ENCODE measurements around the gene F2R.
"Not testable (repeated sequence)": the region's sequence is repeated elsewhere in the genome, so short reads cannot be mapped to it uniquely, and the experiment has no call there.

F2R gene

GRCh38 chr5:76737846-76738245 lies 21.9 kb downstream of the F2R start:
- Histone ChIP-seq H3K4me1 (ENCODE audit: control insufficient read depth, insufficient read depth, low read length) (no peaks in the 10 kb centered on the region; the same call in 1 of the 2 replicates), H3K27me3 (ENCODE audit: control insufficient read depth, insufficient read depth, low read length) (no peaks in the 10 kb centered on the region), H3K9me3 (ENCODE audit: control insufficient read depth, insufficient read depth, low read depth, low read length) (no peaks in the 10 kb centered on the region), H3K9ac (ENCODE audit: low read length) (no peak overlapping the region), H3K27ac (ENCODE audit: low read depth, low read length) (no peak overlapping the region), H3K36me3 (ENCODE audit: control insufficient read depth, insufficient read depth, low read length) (peaks cover 16% of the 10 kb centered on the region), H3K4me3 (ENCODE audit: low read depth, low read length) (no peak overlapping the region)

- not testable (repeated sequence) for H3K27me3 ChIP-seq (ENCODE audit: control insufficient read depth, insufficient read depth, low read length); H3K36me3 ChIP-seq (ENCODE audit: control insufficient read depth, insufficient read depth, low read length); H3K27ac ChIP-seq (ENCODE audit: low read depth, low read length); H3K4me3 ChIP-seq (ENCODE audit: low read depth, low read length); H3K9me3 ChIP-seq (ENCODE audit: control insufficient read depth, insufficient read depth, low read depth, low read length); H3K9ac ChIP-seq (ENCODE audit: low read length); H3K4me1 ChIP-seq (ENCODE audit: control insufficient read depth, insufficient read depth, low read length)
Measured at GRCh38 chr5:76741506-76741905, 25.6 kb downstream of the F2R start.

DNA sequence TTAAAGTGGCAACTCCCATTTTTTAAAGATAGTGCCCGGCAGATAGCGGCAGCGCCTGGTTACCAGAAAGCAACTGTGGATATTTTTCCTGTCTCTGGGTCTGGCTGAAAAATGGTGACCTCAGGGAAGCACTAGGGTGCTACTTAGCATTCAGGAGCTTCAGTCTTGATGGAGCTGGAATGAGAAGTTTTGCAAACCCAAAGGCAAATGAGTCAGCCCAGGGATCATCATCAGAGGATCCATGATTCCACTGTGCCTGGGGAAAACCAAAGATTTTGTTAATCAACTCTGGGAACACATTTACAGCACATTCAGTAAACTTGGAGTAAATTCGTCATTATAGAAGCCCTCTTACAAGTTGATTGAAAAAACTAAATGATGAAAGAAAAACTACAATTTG lies 26.7 kb downstream of the F2R start:
- Histone ChIP-seq H3K9me3 (ENCODE audit: control insufficient read depth, insufficient read depth, low read depth, low read length) (no peaks in the 10 kb centered on the region), H3K27me3 (ENCODE audit: control insufficient read depth, insufficient read depth, low read length) (no peaks in the 10 kb centered on the region), H3K36me3 (ENCODE audit: control insufficient read depth, insufficient read depth, low read length) (no peaks in the 10 kb centered on the region), H3K4me3 (ENCODE audit: low read depth, low read length) (no peak overlapping the region), H3K9ac (ENCODE audit: low read length) (no peak overlapping the region), H3K4me1 (ENCODE audit: control insufficient read depth, insufficient read depth, low read length) (no peaks in the 10 kb centered on the region; the same call in none of the 2 replicates), H3K27ac (ENCODE audit: low read depth, low read length) (no peak overlapping the region)

DNA sequence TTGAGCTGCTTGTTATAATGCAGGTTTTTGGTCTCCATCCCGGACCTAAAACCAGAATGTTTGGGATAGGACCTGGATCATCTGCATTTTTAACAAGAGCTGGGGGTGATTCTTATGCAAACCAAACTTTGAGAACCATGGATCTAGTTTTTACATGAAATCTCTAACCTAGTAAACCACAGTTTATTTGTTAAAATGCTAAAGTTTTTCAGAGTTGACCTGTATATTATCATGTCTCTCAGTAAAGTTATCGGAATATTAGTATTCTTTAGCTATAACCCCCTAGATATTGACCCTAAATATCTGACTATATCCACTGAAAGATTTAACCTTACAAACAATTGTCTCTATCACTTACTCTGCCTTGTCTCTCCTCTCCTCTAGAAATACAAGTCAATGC lies 28.7 kb downstream of the F2R start:
- Histone ChIP-seq H3K27me3 (ENCODE audit: control insufficient read depth, insufficient read depth, low read length) (no peaks in the 10 kb centered on the region), H3K9me3 (ENCODE audit: control insufficient read depth, insufficient read depth, low read depth, low read length) (no peaks in the 10 kb centered on the region), H3K9ac (ENCODE audit: low read length) (no peak overlapping the region), H3K36me3 (ENCODE audit: control insufficient read depth, insufficient read depth, low read length) (no peaks in the 10 kb centered on the region), H3K4me1 (ENCODE audit: control insufficient read depth, insufficient read depth, low read length) (no peaks in the 10 kb centered on the region; the same call in none of the 2 replicates), H3K27ac (ENCODE audit: low read depth, low read length) (no peak overlapping the region), H3K4me3 (ENCODE audit: low read depth, low read length) (no peak overlapping the region)

GRCh38 chr5:76745670-76746069 lies 29.7 kb downstream of the F2R start:
- Histone ChIP-seq H3K27me3 (ENCODE audit: control insufficient read depth, insufficient read depth, low read length) (no peaks in the 10 kb centered on the region), H3K9ac (ENCODE audit: low read length) (no peak overlapping the region), H3K27ac (ENCODE audit: low read depth, low read length) (no peak overlapping the region), H3K4me3 (ENCODE audit: low read depth, low read length) (no peak overlapping the region), H3K9me3 (ENCODE audit: control insufficient read depth, insufficient read depth, low read depth, low read length) (no peaks in the 10 kb centered on the region), H3K36me3 (ENCODE audit: control insufficient read depth, insufficient read depth, low read length) (no peaks in the 10 kb centered on the region), H3K4me1 (ENCODE audit: control insufficient read depth, insufficient read depth, low read length) (no peaks in the 10 kb centered on the region; the same call in none of the 2 replicates)

- no peak overlapping the region for H3K27ac ChIP-seq (ENCODE audit: low read depth, low read length)
- no peak overlapping the region for H3K9ac ChIP-seq (ENCODE audit: low read length)
Measured at GRCh38 chr5:76746677-76747076, 30.8 kb downstream of the F2R start.

DNA sequence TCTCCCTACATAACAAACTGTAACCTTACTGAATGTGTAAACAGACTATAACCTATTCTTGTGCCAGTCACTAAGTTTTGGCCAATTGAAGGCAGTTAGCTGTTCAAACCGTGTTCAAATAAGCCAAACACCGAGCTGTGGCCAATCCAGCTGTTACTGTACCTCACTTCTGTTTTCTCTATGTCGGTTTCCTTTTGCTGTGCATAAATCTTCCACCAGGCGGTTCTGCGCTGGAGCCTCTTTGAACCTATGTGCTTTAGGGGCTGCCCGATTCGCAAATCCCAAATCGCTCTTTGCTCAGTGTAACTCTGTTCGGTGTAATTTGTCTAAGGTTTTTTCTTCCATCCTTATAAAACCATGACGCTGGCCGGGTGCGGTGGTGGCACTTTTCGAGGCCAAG lies 31.8 kb downstream of the F2R start:
- H3K4me1 ChIP-seq (ENCODE audit: control insufficient read depth, insufficient read depth, low read length), result no peaks in the 10 kb centered on the region; the same call in none of the 2 replicates
- no peak overlapping the region for H3K9ac ChIP-seq (ENCODE audit: low read length)
- H3K9me3 ChIP-seq (ENCODE audit: control insufficient read depth, insufficient read depth, low read depth, low read length), result no peaks in the 10 kb centered on the region
- no peak overlapping the region for H3K4me3 ChIP-seq (ENCODE audit: low read depth, low read length)
- no peaks in the 10 kb centered on the region for H3K27me3 ChIP-seq (ENCODE audit: control insufficient read depth, insufficient read depth, low read length)
- H3K27ac ChIP-seq (ENCODE audit: low read depth, low read length), result no peak overlapping the region
- no peaks in the 10 kb centered on the region for H3K36me3 ChIP-seq (ENCODE audit: control insufficient read depth, insufficient read depth, low read length)

More at GRCh38 chr5:76746677-76747076, 30.8 kb downstream of the F2R start:
- H3K36me3 ChIP-seq (ENCODE audit: control insufficient read depth, insufficient read depth, low read length), result no peaks in the 10 kb centered on the region
- no peaks in the 10 kb centered on the region for H3K27me3 ChIP-seq (ENCODE audit: control insufficient read depth, insufficient read depth, low read length)
- no peaks in the 10 kb centered on the region; the same call in none of the 2 replicates for H3K4me1 ChIP-seq (ENCODE audit: control insufficient read depth, insufficient read depth, low read length)
- H3K9me3 ChIP-seq (ENCODE audit: control insufficient read depth, insufficient read depth, low read depth, low read length), result no peaks in the 10 kb centered on the region
- H3K4me3 ChIP-seq (ENCODE audit: low read depth, low read length), result no peak overlapping the region

GRCh38 chr5:76751291-76751690 lies 35.4 kb downstream of the F2R start:
- Histone ChIP-seq H3K27me3 (ENCODE audit: control insufficient read depth, insufficient read depth, low read length) (no peaks in the 10 kb centered on the region), H3K9ac (ENCODE audit: low read length) (no peak overlapping the region), H3K27ac (ENCODE audit: low read depth, low read length) (no peak overlapping the region), H3K36me3 (ENCODE audit: control insufficient read depth, insufficient read depth, low read length) (no peaks in the 10 kb centered on the region), H3K9me3 (ENCODE audit: control insufficient read depth, insufficient read depth, low read depth, low read length) (no peaks in the 10 kb centered on the region), H3K4me1 (ENCODE audit: control insufficient read depth, insufficient read depth, low read length) (no peaks in the 10 kb centered on the region), H3K4me3 (ENCODE audit: low read depth, low read length) (no peak overlapping the region)

DNA sequence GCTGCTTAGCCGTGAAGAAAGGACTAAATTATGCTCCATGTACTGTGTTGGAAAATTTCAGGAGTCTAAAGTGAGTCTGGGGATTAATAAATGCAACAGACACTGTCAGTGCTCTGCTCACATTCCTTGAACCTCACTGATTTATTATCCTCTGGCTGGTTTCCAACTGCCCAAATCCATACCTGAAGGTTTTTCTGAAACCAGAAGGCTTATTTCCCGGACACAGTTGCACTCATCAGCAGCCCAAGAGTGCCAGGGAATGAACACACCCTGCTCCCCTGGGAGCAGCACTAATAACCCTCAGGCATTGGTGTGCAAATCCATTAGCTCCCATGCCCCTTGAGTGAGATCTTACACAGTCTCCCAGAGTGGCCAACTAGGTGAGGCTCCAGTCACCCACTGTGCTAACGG lies 38.7 kb downstream of the F2R start:
- Histone ChIP-seq H3K4me3 (ENCODE audit: low read depth, low read length) (no peak overlapping the region), H3K9me3 (ENCODE audit: control insufficient read depth, insufficient read depth, low read depth, low read length) (no peaks in the 10 kb centered on the region), H3K27ac (ENCODE audit: low read depth, low read length) (no peak overlapping the region), H3K27me3 (ENCODE audit: control insufficient read depth, insufficient read depth, low read length) (no peaks in the 10 kb centered on the region), H3K36me3 (ENCODE audit: control insufficient read depth, insufficient read depth, low read length) (no peaks in the 10 kb centered on the region), H3K9ac (ENCODE audit: low read length) (no peak overlapping the region), H3K4me1 (ENCODE audit: control insufficient read depth, insufficient read depth, low read length) (no peaks in the 10 kb centered on the region)

GRCh38 chr5:76755779-76756637 lies 40.1 kb downstream of the F2R start:
- H3K4me3 ChIP-seq (ENCODE audit: low read depth, low read length), result no peak overlapping the region

DNA sequence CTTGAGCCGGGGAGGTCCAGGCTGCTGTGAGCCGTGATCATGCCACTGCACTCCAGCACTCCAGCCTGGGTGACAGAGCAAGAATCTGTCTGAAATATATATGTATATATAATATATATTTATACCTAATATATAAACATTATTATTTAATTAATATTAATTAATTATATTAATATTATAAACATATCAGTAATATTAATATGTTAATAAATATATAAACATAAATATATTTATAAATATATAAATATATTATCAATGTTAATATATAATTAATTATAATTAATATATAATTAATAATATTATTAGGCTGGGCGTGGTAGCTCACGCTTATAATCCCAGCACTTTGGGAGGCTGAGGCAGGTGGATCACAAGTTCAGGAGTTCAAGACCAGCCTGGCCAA lies 41.1 kb downstream of the F2R start:
- Histone ChIP-seq H3K27ac (ENCODE audit: low read depth, low read length) (no peak overlapping the region), H3K27me3 (ENCODE audit: control insufficient read depth, insufficient read depth, low read length) (no peaks in the 10 kb centered on the region), H3K36me3 (ENCODE audit: control insufficient read depth, insufficient read depth, low read length) (no peaks in the 10 kb centered on the region), H3K4me1 (ENCODE audit: control insufficient read depth, insufficient read depth, low read length) (no peaks in the 10 kb centered on the region), H3K9me3 (ENCODE audit: control insufficient read depth, insufficient read depth, low read depth, low read length) (no peaks in the 10 kb centered on the region), H3K4me3 (ENCODE audit: low read depth, low read length) (no peak overlapping the region), H3K9ac (ENCODE audit: low read length) (no peak overlapping the region)

More at GRCh38 chr5:76755779-76756637, 40.1 kb downstream of the F2R start:
- Histone ChIP-seq H3K4me1 (ENCODE audit: control insufficient read depth, insufficient read depth, low read length) (no peaks in the 10 kb centered on the region), H3K27me3 (ENCODE audit: control insufficient read depth, insufficient read depth, low read length) (no peaks in the 10 kb centered on the region), H3K36me3 (ENCODE audit: control insufficient read depth, insufficient read depth, low read length) (no peaks in the 10 kb centered on the region), H3K9ac (ENCODE audit: low read length) (no peak overlapping the region), H3K27ac (ENCODE audit: low read depth, low read length) (no peak overlapping the region), H3K9me3 (ENCODE audit: control insufficient read depth, insufficient read depth, low read depth, low read length) (no peaks in the 10 kb centered on the region)

Measured in HUES6 (cell line).